GM19328 (cell line): ENCODE data around the gene S100Z.
"Not testable (repeated sequence)": the region's sequence is repeated elsewhere in the genome, so short reads cannot be mapped to it uniquely, and the experiment has no call there.

Experiments used
- ATAC-seq: cut with Tn5 transposase; IDR thresholded peaks from one replicate; pipeline ENCODE4 v1.9.1; 2021; ENCODE audit warnings: mild to moderate bottlenecking, moderate library complexity; ENCODE audit not compliant: unreplicated experiment

The S100Z gene

GRCh38 chr5:76945238-76945637 is 95.4 kb downstream of the S100Z start:
- not testable (repeated sequence) for ATAC-seq

GRCh38 chr5:76946090-76946489 is 96.3 kb downstream of the S100Z start:
- no peak for ATAC-seq

- ATAC-seq = no peak
These were observed 97.3 kb downstream of the S100Z start for GRCh38 chr5:76947082-76947503.

- ATAC-seq = no peak
These were observed 103.2 kb downstream of the S100Z start, which contains the start of gene CRHBP for GRCh38 chr5:76952795-76953536. TSS of gene CRHBP (plus strand) at chr5:76953045. CDS start at chr5:76953135, 90 bp downstream.

GRCh38 chr5:76953551-76954382 is 104.0 kb downstream of the S100Z start:
- no peak for ATAC-seq

- no peak for ATAC-seq
These were observed 104.6 kb downstream of the S100Z start for GRCh38 chr5:76954383-76954763.

GRCh38 chr5:76956033-76956432 is 106.2 kb downstream of the S100Z start:
- no peak for ATAC-seq

GRCh38 chr5:76958991-76959767 is 109.4 kb downstream of the S100Z start:
- ATAC-seq = no peak

- no peak for ATAC-seq
These were observed 110.3 kb downstream of the S100Z start for GRCh38 chr5:76960004-76960625.

- no peak for ATAC-seq
These were observed 114.2 kb downstream of the S100Z start for GRCh38 chr5:76964060-76964459.
